Hypothalamus (tissue), 51 donors: ENCODE results near the gene USP31.
"Not testable (repeated sequence)": the region's sequence is repeated elsewhere in the genome, so short reads cannot be mapped to it uniquely, and the experiment has no call there.

Source experiments
- DNase-seq, 51 donors: peaks; one replicate each; lab custom pipeline; 2025; lab: John Stamatoyannopoulos, UW

USP31 gene

DNA sequence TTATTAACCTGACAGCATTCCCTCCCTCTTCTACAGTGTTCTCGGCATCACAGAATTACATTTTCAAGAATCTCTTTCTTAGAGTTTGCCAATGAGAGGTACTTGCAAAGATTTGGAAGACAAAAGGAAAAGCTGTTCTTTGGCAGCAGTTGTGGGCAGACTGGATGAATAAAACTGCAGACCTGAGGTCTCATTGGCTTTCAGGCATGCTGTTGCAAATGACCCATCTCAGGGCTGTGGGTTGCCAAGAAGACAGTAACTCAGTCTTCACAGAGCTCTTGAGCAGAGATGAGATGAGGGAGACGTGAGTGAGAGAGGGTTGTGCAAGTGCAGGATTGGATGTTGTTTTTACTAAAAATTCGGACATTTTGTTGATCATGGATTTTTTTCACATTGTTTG lies 11.3 kb upstream of the USP31 start:
- no peak for DNase-seq

DNA sequence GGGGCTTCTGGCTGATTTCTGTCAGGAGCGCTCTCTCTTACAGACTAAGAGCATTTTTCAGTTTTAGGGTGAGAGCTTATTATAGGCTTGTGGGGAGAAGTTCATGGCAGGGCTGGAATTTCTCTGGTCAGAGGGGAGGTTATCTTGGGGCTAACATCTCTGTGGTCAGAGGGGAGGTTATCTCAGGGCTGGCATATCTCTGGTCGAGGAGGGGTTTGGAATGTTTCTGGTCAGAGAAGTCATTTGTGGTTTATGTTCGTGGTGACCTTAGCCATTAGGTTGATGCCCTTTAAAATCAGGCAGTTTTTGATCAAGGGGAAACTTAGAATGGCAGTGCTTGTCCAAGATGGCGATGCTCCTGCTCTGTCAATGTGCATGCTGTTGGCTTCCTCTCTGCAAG lies 10.8 kb upstream of the USP31 start:
- no peak for DNase-seq

DNA sequence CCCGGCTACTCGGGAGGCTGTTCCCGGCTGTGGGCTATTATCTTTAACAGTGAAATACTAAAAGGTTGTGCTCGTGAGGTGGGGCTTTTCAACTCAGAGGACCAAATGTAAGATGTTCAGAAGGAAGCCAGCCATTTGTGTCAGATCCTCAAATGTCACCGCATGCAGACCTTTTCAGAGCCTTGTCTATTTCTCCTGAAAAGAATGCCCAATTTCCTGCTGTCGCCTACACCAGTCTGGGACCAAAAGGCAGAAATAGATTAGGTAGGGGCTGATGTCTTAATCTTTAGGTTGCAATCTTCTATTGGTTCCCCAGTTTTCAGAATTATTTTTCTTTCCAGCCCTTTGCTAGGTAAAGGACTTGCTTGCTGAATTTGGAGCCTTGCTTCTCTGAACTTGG lies 8.9 kb upstream of the USP31 start:
- DNase-seq: no peak

DNA sequence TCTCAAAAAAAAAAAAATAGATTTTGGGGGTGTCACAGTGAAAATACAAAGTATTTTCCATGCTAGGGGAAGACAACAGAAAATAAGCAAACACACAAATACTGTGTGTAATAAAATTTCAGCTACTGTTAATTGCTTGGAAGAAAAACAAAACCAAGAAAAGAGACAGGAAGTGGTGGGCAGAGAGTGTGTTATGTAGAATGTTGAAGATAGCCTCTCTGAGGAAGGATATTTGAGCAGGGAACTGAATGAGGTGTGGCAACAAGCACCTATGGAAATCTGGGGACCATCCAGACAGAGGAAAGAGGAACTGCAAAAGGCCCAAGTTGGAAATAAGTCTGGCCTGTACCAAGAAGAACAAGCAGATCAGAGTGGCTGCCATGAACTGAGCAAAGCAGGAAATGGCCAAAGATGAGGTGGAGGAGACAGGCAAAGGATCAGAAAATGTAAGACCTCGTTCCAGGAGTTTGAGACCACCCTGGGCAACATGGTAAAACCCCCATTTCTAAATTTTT lies 7.8 kb upstream of the USP31 start:
- DNase-seq: no peak

DNA sequence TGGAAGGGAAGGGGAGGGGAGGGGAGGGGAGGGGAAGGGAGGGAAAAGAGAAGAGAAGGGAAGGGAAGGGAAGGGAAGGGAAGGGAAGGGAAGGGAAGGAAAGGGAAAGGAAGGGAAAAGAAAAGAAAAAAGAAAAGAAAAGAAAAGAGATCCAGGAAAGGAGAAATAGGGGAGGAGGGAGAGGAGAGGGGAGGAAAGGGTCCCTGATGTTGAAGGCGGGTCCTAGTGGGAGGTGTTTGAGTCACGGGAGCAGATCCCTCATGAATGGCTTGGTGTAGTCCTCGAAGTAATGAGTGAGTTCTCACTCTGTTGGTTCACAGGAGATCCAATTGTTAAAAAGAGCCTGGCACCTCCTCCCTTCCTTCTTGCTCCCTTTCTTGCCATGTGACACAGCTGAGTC lies 6.9 kb upstream of the USP31 start:
- DNase-seq: no peak

DNA sequence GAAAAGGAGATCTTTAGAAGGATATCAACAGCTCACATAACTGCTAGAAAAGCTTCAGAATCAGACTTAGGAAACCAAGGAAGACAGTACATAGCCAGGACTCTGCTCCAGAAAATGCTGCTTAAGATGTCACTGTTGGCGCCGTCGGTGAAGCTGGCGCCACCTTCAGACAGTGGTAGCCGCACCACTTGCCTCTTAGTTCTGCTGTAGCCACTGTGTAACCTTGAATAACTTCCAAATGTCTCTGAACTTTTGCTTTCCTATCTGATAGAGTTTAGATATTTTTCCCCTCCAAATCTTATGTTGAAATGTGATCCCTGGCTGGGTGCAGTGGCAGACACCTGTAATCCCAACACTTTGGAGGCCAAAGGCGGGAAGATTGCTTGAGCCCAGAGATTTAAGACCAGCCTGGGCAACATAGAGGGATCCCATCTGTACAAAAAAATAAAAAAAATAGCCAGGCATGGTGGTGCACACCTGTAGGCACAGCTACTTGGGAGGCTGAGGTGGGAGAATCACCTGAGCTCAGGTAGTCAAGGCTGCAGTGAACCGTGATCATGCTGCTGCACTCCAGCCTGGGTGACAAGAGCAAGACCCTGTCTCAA lies 6.3 kb upstream of the USP31 start:
- DNase-seq: peak in 1 of 51 donors; percentile 16

DNA sequence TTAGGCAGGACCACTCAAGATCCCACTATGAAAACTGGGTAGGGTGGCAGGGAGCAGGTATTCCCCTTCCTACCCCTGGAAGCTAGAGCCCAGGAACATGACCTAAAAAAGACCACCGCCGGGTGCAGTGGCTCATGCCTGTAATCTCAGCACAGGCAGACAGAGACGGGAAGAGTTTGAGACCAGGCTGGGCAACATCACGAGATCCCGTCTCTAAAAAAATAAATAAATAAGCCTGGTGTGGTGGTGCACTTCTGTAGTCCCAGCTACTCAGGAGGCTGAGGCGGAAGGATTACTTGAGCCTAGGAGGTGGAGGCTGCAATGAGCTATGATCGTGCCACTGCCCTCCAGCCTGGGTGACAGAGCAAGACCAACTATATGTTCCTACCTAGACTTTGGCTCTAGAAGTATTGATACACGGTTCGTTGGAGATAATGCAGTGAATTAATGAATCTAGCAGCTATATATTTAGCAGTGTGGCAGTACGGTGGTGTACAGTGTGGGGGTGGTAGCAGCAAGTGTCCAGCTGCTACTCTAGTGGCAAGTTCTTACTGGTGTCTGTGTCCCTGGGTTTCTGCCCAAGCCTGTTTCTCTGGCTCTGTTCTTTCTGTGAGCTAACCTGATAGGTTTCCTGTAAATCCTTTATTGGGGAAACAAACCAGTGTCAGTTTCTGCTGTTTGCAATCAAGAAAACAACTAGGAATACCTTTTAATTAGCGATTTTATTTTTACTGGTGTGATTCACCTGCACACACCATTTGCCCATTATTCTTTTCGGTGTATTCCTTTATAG lies 3.3 kb upstream of the USP31 start:
- no peak for DNase-seq

DNA sequence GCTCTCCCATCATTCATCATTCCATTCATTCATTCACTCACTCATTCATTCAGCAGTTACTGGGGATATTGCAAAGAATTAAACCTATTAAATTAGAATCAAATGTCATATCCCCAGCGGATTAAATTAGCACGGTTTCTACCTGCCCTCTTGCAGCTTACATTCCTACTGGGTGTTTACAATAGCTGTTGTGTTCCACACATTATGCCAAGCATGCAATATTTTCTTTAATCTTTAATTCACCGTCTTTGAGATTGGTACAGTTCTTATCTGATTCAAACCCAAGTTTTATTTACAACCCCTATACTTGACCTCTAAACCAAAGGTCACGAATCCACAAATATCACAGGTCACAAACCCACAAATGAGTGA lies 727 bp upstream of the USP31 start:
- DNase-seq: no peak

DNA sequence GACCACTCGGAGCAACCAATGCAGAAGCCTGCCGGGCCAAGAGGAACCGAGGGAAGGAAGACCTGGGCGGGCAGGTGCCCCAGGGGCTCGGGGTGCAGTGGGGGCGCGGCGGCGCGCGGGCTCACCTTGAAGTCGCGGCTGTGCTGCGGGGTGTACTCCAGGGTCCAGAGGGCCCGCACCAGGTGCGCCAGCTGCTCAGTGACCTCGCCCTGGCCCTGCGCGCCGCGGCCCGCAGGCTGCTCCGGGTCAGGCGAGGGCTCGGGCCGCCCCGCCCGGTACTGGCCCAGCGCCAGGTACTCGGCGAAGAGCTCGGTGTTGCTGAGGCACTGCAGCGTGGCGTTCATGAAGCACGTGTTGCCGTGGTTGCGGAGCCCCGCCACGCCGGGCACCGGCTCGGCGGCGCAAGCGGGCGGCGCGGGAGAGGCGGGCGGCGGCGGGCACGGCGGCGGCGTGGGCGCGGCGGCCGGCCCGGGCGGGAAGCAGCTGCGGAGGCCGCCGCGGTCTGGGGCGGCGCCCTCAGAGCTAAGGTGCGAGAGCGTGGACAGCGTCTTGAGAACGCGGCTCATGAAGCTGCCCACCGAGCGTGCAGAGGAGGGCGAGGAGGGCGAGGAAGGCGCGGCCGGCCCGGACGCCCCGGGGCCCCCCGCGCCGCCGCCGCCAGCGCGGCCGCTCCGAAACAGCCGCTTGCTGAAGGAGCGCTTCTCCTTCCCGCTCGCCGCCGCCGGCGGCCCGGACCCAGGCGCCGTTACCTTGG lies 562 bp downstream of the USP31 start:
- peak in 37 of 51 donors; percentile 14 to 70 (median 38) for DNase-seq

DNA sequence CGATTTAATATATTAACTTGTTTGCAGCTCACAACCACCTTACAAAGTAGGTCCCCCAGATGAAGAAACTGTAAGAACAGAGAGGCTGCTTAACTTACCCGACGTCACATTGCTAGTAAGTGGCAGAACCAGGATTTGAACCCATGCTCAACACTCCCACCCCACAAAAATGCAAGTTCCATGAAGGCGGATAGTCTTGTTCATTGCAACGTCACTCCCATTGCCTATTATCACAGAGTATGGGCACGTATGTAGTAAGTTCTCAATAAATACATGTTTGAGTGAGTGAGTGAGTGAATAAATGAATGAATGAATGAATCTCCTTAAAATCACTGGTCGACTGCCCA lies 1.1 kb downstream of the USP31 start:
- no peak for DNase-seq

DNA sequence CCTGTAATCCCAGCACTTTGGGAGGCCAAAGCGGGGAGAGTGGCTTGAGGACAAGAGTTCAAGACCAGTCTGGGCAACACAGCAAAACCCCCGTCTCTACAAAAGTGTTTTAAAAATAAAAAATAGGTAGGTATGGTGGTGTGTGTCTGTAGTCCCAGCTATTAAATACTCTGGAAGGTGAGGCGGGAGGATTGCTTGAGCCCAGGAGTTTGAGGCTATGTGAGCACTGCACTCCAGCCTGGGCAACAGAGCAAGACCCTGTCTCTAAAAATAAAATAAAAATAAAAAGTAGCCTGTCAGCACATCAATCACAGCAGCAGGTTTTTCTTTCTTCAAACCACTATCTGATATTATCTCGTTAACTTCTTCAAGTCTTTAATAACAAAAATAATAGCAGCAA lies 1.6 kb downstream of the USP31 start:
- no peak for DNase-seq

DNA sequence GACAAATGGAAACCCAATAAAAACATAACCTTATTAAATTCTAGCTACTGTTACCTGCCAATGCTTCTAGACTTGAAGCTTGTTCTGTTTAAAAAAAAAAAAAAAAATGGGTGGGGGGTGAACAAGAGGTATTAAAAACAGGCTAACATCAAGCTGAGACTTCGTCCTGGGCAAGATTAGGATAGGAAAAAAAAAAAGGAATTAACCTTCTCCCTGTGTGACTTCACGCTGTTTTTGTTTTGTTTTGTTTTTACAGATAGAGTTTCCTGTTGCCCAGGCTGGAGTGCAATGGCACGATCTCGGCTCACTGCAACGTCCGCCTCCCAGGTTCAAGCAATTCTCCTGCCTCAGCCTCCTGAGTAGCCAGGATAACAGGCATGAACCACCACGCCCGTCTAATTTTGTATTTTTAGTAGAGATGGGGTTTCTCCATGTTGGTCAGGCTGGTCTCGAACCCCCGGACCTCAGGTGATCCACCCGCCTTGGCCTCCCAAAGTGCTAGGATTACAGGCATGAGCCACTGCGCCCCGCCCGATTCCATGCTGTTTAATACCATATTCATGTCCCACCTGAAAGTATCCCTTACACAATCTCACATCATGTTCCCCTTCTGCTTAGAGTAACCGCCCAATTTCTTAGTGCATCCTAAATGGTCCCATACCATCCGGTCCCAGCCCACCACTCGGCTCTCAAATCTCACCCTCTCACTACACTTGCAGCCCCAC lies 2.2 kb downstream of the USP31 start:
- no peak for DNase-seq

DNA sequence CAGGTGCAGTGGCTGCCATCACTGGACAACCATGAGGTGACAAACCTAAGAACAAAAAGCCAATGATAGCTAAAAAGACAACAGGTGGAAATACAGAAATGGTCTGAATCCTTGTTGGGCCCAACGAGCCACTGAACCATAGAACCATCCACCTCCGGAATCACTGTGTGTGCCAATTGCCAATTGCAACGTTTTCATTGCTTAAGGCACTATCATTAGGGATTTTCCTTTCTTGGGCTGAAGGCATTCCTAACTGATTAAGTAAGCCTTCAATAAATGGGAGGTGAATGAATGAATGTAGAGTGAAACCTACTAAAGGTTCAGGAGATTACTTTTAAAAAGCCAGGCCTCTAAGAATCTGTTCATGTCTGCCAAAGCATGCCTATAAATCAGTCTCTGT lies 3.6 kb downstream of the USP31 start:
- no peak for DNase-seq

DNA sequence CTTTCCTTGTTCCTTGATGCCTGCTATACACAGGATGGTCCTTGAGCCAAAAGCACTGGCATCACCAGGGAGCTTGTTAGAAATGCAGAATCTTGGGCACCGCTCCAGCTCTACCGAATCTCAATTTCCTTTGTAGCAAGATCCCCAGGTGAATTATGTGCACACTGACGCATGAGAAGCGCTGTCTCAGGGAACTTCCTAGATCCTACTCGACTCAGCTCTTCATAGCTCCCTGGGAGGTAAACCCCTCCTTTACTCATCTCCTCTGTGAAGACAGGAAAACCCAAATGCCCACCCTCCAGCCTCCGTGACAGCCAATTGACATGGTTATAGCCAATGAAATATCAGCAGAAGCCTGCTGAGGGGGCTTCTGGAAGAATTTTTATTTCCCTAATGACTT lies 4.1 kb downstream of the USP31 start:
- DNase-seq: peak in 1 of 51 donors; percentile 36

DNA sequence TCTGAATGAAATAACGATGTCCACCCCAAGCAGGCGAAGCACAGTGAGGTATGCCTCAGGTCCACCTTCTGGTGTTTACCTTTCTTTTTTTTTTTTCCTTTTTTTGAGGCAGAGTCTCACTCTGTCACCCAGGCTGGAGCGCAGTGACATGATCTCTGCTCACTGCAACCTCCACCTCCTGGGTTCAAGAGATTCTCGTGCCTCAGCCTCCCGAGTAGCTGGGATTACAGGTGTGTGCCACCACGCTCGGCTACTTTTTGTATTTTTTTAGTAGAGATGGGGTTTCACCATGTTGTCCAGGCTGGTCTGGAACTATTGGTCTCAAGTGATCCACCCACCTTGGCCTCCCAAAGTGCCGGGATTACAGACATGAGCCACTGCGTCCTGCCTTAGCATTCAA lies 4.9 kb downstream of the USP31 start:
- DNase-seq: not testable (repeated sequence)

DNA sequence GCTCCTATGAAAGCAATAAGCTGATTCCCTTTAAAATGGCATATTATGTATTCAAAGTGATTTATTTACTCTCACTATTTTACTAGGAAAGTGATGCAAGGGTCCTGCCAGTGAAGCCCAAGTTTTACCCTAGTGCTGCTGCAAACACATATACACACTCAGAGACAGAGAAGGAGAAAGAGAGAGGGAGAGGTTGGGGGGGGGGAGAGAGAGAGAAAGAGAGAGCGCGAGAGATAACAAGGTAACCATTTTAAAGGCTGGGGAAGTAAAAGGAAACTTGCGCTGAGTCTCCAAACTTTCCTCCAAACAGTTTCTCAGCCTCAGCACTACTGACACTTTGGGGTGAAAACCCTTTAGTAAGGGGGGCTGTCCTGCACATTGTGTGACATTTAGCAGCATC lies 5.9 kb downstream of the USP31 start:
- DNase-seq: no peak

DNA sequence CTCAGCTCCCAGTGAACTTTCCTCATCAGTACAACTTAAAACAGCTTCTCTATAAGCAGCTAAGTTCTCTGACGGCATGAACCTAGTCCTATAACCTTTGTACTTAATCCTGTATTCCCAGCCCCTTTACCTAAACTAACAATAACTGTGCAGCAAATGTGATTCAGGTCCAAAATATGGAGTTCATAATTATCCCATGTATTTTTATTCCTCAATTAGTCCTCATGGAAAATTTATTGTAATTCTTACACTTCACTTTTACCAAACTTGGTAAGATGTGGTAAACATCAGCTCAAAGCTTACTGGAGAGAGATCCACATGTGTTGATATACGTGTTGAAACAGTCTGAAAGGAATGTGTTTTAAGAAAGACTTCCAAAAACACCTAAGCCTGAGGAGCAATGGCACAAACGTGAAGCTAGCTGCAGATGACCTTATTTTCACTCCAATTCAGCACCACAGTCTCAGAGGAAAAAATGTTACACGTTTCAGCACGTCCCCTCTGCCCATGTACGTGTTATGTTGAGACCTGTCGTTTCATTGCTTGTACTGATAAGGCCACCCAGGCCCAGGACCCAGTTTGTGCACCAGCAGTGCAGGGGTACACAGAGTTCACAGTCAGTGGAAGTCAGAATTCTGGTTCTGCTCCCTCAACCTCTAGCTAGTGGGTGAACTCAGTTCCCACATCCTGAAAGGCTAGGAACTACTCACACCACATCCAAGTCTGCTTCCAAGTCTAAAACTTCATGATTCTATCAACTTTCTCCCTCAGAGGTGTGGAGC lies 7.1 kb downstream of the USP31 start:
- no peak for DNase-seq

DNA sequence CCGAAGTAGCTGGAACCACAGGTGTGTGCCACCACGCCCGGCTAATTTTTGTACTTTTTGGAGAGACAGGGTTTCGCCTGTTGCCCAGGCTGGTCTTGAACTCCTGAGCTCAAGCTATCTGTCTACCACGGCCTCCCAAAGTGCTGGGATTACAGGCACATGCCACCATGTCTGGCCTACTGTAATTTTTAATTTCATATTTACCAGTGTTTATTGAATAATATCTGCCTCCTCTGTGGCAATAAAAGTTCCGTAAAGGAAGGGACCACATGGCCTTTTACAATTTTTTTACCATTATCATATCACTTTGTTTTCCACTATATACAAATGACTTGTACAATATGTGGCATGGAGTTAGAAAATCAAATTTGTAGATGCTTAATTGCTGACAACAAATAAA lies 7.8 kb downstream of the USP31 start:
- no peak for DNase-seq

DNA sequence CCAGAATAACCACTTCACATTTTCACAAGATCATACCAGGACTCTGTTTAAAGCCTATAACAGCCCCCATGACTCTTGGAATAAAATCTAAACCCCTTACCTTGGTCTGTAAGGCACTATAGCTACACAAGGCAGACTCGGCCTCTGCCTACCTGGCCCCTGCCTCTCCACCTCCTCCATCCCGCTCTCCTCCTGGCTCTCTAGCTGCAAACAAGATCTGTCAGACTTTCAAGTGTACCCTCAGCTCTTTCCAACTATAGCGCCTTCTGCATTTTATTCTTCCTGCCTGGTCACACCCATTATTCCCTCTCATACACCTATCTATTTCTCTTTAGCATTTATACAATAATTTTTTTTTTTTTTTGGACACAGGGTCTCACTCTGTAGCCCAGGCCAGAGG lies 8.2 kb downstream of the USP31 start:
- no peak for DNase-seq

DNA sequence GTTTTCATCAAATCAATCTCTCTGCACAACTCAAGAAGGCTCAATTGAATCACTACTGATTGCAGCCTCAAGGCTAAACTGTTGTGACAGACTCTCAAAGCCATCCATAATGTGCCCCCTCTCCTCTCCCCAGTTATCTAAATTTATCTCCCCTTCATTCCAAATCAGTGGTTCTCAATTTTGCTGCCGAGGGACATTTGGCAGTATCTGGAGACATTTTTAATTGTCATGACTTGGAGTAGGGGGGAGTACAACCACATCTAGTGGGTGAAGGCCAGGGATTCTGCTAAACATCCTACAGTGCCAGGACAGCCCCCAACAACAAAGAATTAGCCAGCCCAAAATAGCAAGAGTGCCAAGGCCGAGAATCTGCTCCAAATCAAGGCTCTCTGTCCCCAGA lies 9.1 kb downstream of the USP31 start:
- DNase-seq: no peak
